NOMO-1 treated with dmso at 0.1 percent for 144 hours (cell line): ENCODE measurements around the gene CALB2.

Experiments used
- DNase-seq: peaks from one replicate; lab custom pipeline; 2025; ENCODE audit not compliant: unreplicated experiment; lab: John Stamatoyannopoulos, UW

The CALB2 gene

DNA sequence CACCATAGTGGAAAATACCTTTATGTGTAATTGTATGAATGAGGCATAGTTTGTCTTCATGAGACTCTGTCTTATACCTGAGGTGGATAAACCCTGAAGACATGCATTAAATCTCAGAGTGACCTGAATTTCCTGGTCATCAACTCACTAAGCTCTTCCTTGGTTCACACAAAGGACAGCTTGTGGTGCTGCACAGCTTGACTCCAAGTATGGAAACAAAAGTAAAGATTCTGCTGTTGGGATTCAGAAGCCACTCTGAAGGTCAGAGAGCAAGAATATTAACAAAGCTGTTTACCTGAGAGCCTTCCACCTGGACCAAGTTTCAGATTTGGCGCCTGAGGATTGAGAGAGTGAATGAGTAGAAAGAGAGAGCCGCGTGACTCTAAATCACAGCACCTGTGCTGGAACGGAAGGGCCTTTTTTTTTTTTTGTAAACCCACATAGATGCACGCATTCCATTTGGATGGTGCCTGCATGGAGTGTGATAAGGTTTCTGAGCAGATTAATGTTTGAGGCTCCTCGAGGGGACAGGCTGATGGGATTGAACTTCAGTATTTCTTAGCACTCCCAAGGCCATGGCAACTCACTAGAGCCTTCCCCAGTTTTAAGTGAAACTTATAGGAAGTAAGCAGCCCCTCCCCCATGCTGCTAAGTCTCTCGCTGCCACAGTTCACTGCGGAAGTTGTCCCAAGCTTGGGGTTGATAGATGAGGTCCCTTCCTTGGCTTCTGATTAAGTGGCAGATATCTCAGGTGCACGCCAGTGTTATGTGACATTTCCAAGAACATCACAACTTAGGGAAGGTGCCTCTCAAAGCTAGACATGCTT is 28.7 kb downstream of the CALB2 start:
- no peak for DNase-seq

DNA sequence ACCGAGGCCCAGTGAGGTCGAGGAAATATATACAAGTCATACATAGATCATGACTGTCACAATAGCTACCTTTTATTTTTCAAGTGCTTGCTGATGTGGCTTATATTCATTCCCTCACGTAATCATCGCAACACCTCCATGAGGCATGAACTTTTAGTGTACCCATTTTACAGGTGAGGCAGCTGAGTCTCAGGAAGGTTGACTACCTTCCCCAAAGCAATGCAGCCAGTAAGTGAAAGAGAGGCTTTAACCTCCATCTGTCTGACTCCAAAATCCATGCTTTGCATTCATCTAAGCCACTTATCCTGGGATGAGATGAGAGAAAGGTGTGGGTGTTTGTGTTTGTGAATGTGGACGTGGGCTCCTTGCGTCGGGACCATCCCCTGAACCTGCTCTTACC is 30.8 kb downstream of the CALB2 start:
- no peak for DNase-seq

DNA sequence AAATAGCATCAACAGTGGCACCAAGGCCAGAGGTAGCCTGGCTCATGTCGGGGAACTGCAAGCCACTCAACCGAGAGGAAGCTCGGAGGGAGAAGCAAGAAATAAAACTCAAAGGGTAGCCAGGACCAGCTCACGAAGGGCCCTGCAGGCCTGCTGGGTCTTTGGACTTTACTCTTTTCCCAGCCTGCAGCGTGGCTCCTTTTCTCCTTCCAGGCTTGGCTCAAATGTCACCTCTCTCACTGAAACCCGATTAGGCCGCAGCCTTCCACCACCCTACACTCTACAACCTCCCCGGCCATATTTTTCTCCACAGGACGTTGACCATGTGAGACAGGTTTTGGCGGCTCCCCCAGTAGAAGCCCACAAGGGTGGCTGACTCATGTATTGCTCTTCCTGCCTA is 38.1 kb downstream of the CALB2 start:
- no peak for DNase-seq

DNA sequence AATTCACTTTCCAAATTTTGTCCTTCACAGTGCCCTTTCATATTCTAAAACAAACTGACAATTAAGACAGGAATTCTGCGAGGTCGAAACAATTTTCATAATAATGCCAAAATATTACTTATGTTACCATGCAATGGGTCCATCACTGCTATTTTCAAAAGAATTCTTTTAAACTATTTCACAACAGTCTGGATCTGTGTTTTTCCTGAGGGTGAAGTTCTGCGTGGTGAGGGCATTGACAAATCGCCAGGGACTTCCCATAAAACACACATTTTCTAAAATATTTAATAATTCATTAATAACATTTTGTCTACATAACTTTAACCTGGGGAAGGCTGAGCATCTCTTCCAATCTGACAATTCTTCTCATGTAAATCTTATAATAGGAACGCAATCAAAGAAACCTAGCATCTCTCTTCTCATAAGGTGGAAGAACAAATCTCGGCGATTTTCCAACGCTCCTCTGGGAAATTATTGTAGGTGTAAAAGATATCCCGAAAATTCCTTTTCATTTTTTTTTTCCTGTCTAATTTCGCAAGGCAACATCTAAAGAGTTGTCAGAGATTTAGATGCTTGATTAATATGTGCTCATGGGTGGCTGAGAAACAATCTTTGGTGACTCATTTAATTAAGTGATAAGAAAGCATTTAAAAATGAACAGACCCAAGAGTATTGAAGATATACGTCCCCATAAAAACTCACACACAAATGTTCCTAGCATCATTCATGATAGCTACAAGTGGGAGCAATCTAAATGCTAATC is 41.5 kb downstream of the CALB2 start:
- DNase-seq, result no peak

DNA sequence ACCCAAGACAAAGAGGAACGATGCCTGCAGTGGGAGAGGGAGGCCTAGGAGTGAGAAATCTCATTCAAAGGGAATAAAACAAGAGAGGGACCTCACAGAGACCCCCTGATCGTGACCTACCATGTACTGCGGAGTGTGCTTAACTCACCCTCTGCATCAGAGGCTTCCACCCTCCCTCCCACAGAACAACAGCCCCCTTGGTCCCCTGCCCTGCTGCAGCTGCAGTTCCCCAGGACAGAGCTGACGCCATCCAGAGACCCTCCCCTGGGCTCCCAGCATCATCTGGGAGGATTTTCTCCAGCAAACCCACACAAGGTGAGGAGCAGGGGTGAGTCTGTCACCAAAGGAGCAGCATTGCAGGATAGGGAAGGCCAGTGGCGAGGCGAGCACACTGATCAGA is 43.5 kb downstream of the CALB2 start:
- no peak for DNase-seq

DNA sequence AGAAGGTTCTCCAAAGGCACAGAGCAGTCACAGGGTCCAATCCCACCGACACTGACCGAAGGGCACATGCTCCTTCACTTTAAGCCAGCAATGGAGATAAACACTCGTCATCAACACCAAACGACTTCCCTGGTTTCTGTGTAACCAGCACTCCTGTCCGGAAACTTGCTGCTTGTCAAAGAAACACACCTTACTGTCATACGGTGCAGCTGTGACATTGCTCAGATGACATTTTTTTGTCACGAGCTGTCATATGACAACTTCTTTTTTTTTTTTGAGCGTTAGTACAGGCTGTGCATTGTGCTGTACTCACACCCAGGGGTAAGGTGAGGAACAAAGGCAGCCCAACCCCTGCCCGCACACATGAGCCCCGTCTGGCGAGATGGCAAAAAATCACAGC is 44.2 kb downstream of the CALB2 start:
- no peak for DNase-seq

DNA sequence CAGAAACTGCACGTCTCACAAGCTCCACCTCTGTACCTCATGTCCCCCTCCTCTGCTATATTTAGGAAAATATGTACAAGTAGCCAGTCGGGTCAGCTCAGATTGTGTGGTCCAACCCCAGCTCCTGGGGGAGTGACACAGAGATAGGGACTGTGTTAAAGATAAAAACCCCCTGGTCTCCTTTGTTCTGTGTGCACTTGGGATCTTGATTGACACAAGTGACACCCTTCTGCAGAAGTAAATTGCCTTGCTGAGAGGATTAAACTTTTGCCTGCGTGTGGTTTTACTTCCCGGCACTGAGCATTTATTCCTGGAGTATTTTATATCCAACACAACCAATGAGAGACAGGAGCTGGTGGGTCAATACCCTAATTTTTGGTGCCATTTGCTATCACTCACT is 45.8 kb downstream of the CALB2 start:
- no peak for DNase-seq

DNA sequence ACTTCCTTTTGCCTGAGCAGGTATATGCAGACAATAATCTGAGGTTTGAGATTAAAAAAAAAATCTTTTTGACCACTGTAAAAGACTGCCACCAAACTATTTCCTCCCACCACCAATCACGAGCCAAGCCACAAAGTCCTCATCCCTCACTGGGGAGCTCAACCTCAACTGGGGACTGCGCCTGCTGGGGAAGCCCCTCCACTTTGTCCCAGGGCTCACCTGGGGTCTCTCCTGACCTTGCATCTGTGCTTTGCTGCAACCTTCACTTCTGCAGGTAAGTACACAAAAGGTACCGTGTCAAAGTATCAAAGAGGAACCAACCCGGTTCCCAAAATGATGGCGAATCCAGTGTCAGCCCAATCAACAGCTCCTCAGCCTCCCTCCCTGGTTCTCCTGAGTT is 47.8 kb downstream of the CALB2 start:
- no peak for DNase-seq

DNA sequence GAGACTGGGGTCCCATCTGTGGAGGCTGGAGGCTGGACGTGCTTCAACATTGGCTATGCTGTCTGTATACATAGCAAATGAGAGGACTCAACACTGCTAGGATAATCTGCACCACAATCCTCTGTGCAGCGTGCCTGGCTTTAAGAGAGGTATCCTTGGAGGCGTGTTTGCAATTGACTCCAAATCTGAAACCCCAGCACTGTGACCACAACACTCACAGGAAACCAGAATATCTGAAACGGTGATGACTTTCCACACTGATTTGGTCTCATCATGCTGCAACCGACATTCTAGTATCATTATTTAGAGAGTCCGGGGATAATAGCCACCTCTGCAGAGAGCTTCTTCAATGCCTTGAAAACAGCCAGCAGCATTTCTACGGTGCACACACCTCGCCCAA is 48.2 kb downstream of the CALB2 start:
- DNase-seq, result peak; percentile 5

DNA sequence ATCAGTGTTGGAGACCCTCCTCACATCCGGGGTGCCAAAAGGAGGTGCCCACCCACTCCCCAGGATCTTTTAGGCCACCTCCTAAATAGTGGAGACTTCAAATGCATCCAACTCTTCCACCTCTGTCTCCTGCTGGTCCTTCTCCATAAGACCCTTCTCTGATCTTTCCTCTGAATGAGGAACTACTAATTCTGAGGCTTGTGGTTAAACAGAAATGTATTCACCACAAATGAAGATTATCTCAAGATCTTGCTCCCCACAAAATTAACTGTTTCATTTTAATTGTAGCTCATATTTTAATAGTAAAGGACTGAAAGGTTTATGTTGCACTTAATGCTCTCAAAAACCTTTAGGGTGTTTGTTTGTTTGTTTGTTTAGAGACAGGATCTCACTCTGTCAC is 49.2 kb downstream of the CALB2 start:
- peak; percentile 50 for DNase-seq

DNA sequence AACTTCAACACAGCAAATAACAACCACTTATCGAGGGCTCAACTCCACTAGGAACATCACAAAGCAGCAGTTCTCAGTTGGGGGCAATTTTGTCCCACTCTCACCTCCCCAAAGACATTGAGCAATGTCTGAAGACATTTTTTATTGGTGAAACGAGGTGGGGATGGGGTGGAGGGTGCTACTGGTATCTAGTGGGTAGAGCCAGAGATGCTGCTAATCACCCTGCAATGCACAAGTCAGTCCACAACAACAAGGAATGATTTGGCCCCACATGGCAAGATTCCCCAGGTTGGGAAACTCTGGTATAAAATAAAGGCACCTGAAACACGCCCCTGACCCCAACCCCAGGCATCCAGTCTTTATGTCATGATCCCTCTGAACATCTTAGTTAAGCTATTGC is 50.0 kb downstream of the CALB2 start:
- no peak for DNase-seq

DNA sequence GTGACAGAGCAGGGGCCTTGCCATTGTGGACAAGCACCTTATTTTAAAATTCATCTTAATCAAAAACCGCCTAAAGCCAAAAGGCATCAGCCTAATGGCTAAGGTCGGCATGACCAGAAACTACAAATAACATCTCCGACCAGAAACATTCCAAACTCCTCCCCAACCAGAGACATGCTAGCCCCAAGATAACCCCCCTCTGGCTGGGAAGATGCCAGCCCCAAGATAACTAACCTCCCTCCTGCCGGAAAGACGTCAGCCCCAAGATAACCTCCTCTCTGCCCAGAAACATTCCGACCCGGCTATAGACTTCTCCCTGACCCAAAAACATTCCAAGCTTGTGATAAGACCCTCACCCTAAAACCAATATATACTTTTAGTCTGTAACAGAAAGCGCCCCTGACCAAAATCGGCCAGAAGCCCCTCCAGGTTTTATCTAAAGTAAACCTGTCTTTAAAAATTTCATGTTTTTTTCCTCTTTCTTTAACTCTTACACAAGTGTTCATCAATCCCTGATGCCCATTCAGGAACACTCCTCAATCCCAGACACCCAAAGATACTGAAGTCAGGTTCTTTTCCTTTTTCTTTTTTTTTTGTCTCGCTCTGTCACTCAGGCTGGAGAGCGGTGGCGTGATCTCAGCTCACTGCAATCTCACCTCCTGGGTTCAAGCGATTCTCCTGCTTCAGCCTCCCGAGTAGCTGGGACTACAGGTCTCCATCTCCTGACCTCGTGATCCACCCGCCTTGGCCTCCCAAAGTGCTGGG is 50.7 kb downstream of the CALB2 start:
- DNase-seq, result no peak

DNA sequence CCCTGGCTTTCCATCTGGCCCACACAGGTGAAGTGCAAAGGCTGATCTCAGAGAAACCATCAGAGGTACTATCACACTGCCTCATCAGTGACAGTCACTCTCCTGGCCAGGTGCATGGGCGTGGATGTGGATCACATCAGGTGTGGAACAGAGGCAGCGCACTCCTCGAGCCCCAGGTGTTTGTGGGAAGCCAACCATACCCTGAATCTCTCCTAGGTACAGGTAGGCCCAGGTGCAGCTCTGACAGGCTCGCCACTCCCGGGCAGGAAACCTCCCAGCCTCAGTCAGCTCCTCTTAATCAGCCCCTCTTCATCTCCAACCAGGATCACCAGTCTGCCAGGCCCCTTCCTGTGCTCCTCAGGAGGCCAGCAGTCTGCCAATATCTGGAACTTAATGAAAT is 51.6 kb downstream of the CALB2 start:
- no peak for DNase-seq

DNA sequence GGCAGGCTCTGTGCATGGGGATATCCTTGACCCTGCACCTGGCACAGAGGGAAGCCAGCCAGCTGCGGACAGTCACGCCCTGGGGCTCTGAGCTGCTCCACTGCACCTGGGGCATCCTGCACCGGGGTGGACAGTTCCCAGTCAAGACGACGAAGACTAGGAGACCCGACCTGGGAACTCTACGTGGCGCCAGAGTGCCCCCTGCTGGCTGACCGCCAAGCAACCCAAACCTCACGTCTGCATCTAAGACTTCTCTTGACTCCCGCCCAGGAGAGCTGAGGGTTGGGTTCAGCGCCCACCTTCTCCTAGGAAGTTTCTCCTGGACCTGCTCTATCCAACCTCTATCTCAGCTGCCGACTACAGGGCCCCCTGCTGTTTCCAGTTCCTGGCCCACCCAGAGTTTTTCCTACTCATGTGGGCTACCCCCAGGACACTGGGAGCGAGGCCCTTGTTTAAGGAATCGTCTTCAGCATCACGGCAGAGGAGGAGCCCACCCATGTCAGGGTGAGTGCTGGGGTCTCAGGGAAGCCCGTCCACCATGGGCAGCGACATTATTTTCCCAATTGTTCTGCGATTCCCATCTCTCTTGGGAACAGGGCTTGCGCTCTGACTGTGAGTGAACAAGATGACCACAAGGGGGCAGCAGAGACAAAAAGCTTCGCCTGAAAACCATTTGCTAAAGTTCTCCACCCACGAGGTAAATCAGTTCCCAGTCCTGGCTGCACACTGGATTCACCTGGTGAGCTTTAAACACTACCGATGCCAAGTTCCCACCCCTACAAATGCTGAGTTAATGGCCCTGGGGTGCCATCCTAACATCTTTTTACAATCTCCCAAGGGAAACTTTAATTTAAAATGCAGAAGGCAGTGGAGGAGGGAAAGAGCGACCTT is 54.0 kb downstream of the CALB2 start:
- DNase-seq, result peak; percentile 66

DNA sequence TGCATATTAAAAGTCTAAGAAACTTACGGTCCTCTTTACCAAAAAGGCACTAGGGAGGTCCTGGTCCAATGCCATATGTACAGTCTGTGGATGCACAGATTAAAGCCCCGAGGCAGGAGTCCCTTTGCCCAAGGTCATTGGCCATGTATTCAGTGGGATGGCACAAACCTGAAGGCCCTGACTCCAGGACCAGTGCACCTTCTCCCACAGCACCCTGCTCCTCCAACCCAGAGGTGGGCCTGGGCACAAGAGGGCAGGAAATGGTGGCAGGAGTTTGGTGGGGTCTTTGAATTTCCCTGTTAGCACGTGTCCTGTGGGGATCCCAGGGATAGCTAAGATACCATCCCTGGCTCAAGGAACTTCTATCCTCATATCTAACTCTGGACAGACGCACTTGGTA is 54.8 kb downstream of the CALB2 start:
- no peak for DNase-seq

DNA sequence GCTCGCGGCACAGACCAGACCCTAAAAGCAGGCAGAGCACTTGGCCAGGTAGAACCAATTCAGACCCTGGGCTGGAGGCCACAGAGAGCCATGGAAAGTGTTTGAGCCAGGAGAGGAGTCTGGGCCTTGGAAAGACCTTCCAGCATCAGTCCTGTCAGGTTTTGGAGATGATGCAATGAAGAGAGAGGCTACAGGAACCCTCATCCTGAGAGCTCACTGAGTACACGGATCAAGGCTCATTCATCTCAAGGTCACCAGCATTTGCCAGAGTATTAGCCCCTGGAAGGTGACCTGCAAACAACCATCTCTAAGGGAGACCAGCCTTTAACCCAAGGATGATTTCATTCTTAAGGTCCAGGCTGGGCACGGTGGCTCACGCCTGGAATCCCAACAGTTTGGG is 55.5 kb downstream of the CALB2 start:
- no peak for DNase-seq

DNA sequence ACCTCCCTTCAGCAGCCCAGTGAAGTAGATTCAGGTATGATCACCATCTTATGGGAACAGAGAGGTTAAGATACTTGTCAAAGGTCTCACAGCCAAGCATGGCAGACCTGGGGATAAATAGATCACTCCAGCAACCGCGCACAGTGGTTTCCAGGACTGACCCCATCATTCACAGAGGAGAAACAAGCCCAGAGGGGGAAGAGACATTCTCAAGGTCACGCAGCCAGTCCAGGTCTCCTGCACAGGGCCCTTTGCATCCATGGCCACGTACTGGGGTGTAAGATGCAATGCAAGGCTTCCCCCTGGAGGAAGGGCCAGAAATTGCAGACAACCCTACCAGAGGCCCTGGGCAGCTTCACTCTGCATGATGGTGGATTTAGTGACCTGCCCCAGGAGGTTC is 63.4 kb downstream of the CALB2 start:
- no peak for DNase-seq

DNA sequence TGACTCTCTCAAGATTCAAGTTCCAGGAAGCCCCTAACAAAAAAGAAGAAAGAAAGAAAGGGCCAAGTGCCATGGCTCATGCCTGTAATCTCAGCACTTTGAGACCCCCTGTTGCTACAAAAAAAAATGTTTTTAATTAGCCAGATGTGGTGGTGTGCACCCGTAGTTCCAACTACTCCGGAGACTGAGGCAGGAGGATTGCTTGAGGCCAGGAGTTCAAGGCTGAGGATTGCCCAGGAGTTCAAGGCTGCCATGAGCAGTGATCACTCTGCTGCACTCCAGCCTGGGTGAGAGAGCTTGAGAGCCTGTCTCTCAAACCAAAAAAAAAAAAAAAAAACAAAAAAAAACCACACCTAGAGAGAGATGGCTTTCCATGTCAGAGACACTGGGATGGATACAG is 64.5 kb downstream of the CALB2 start:
- no peak for DNase-seq

DNA sequence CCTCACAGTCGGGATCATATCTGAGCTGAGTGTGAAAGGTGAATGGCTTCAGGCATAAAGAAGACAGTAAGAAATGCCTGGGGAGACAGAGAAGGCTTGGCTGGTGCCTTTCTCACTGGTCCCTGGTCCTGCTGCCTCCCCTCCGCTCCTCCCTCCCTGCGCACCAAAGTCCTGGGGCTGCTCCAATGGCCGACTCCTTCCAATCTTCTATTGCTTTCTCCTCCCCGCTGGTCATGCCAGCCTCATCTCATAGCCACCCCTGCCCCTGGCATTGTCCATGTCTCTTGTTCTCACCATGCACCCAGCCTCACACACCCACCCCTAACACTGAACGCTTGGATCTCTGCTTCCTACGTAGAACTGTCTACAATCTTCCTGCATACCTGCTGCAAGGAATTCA is 65.3 kb downstream of the CALB2 start:
- DNase-seq, result no peak

DNA sequence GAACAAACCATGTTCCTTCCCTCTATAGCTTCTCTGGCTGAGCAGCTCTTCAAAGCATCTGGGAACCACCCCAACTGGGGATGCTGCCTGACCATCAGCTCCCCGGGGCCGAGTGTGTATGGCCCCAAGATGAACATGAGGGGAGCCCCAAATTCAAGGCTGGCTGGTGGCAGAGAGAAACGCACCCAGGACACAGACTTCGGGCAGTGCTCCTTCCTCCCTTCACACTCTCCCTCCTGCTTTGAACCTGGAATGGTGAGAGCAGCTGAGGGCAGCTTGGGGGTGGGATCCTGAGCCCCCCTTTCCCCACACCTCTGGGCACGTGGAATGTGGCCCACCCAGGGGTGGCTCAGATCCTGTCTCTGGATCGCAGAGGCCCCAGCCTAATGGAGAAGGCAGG is 66.1 kb downstream of the CALB2 start:
- DNase-seq, result no peak

DNA sequence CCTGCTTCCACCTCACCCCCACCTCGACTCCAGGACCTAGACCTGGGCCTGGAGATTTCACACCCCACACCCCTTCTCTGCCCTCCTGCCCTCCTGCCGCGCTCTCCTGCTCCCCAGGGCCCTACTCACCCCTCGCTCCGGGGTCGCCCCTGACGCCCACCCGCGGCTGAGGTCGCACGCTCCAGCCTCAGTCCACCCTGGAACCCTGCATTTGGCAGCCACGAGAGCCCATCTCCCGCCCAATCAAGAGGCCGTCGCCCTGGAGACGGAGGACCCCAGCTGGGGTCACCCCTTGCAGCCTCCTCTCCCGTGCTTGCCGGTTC is 67.2 kb downstream of the CALB2 start:
- no peak for DNase-seq
